ENCODE measurements around the gene SAMM50.

SAMM50 gene

GRCh38 chr22:44024288-44024921 is 69.2 kb downstream of the SAMM50 start, which contains the start of gene PARVB:
Gene PARVB (plus strand): TSS chr22:44024302. CDS start chr22:44024340, 38 bp downstream.
- Histone ChIP-seq H3K9me2 (replicated peaks; ENCODE audit: control insufficient read depth, low read length) (no peaks in the 10 kb centered on the region), H3K27me3 (ENCODE audit: control insufficient read depth, low read length) (peaks cover 36% of the 10 kb centered on the region), H3K27ac (ENCODE audit: low read depth, low read length) (peak within 1 kb of the TSS; percentile 35; the same call in 1 of the 2 replicates), H3K36me3 (ENCODE audit: control insufficient read depth, low read length) (no peaks in the 10 kb centered on the region), H3K4me2 (ENCODE audit: low read length) (peak within 1 kb of the TSS; percentile 85), H4K20me1 (ENCODE audit: control insufficient read depth, insufficient read depth, low read depth, low read length) (no peaks in the 10 kb centered on the region), H3K4me3 (ENCODE audit: low read length) (peak within 1 kb of the TSS; percentile 54), H3F3A (ENCODE audit: control insufficient read depth, insufficient read depth) (no peaks in the 10 kb centered on the region; the same call in 1 of the 2 replicates), H3K4me1 (ENCODE audit: control insufficient read depth, low read length) (peaks cover 47% of the 10 kb centered on the region), H3K9me3 (ENCODE audit: control insufficient read depth, insufficient read depth, low read length) (no peaks in the 10 kb centered on the region), H3K79me2 (ENCODE audit: control insufficient read depth, low read length) (no peaks in the 10 kb centered on the region)
- TF ChIP-seq EZH2phosphoT487 (IDR thresholded peaks at IDR 0.05; ENCODE audit: borderline replicate concordance, low read length), result no peak
- TF ChIP-seq, protein P1, sequence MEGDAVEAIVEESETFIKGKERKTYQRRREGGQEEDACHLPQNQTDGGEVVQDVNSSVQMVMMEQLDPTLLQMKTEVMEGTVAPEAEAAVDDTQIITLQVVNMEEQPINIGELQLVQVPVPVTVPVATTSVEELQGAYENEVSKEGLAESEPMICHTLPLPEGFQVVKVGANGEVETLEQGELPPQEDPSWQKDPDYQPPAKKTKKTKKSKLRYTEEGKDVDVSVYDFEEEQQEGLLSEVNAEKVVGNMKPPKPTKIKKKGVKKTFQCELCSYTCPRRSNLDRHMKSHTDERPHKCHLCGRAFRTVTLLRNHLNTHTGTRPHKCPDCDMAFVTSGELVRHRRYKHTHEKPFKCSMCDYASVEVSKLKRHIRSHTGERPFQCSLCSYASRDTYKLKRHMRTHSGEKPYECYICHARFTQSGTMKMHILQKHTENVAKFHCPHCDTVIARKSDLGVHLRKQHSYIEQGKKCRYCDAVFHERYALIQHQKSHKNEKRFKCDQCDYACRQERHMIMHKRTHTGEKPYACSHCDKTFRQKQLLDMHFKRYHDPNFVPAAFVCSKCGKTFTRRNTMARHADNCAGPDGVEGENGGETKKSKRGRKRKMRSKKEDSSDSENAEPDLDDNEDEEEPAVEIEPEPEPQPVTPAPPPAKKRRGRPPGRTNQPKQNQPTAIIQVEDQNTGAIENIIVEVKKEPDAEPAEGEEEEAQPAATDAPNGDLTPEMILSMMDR (IDR thresholded peaks at IDR 0.05; ENCODE audit: low read depth, low read length, poor library complexity, severe bottlenecking), result no peak

- TF ChIP-seq, protein P1 (IDR thresholded peaks at IDR 0.05; ENCODE audit: low read depth, low read length, poor library complexity, severe bottlenecking), result no peak
- no peak for TF ChIP-seq EZH2phosphoT487 (IDR thresholded peaks at IDR 0.05; ENCODE audit: borderline replicate concordance, low read length)
- H3K27me3 ChIP-seq (ENCODE audit: control insufficient read depth, low read length), result peaks cover 36% of the 10 kb centered on the region
- H3K9me2 ChIP-seq (replicated peaks; ENCODE audit: control insufficient read depth, low read length), result no peaks in the 10 kb centered on the region
- no peaks in the 10 kb centered on the region; the same call in 1 of the 2 replicates for H3F3A ChIP-seq (ENCODE audit: control insufficient read depth, insufficient read depth)
- no peaks in the 10 kb centered on the region for H3K9me3 ChIP-seq (ENCODE audit: control insufficient read depth, insufficient read depth, low read length)
- H3K4me3 ChIP-seq (ENCODE audit: low read length), result peak overlapping the region; percentile 70
- H3K36me3 ChIP-seq (ENCODE audit: control insufficient read depth, low read length), result no peaks in the 10 kb centered on the region
- no peaks in the 10 kb centered on the region for H3K79me2 ChIP-seq (ENCODE audit: control insufficient read depth, low read length)
- H3K4me2 ChIP-seq (ENCODE audit: low read length), result peak overlapping the region; percentile 85
- H4K20me1 ChIP-seq (ENCODE audit: control insufficient read depth, insufficient read depth, low read depth, low read length), result no peaks in the 10 kb centered on the region
- H3K4me1 ChIP-seq (ENCODE audit: control insufficient read depth, low read length), result peaks cover 51% of the 10 kb centered on the region
- peak overlapping the region; percentile 35 for H3K27ac ChIP-seq (ENCODE audit: low read depth, low read length)
These were observed 70.2 kb downstream of the SAMM50 start for GRCh38 chr22:44025171-44026065.

DNA sequence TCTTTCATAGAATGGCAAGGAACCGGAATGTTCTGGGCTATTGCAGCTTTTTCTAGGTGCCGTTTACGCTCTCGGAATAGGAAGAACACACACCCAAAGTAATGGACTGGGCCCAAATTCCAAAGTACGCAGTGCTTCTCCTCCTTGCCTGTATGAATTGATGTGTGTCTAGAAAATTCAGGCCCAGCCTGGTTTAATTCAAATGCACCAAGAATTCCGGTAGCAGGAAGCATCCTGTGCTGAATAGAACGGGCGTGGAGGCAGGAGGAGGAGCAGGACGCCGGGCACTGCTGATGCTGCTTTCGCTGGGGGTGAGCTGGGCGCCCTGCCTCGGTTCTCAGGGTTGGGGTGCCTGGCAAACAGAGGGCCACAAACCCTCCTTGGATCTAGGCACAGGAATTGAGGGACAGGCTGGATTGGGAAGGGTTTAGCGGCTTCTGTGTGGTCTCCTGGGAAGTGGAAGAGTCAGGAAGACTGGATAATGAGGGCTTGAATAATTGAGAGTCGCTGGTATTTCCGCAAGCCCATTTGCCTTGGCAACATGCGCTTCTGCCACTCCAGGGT is 70.9 kb downstream of the SAMM50 start:
- Histone ChIP-seq H3K27ac (ENCODE audit: low read depth, low read length) (no peak overlapping the region), H3K9me2 (replicated peaks; ENCODE audit: control insufficient read depth, low read length) (no peaks in the 10 kb centered on the region), H3K4me1 (ENCODE audit: control insufficient read depth, low read length) (peaks cover 55% of the 10 kb centered on the region), H3F3A (ENCODE audit: control insufficient read depth, insufficient read depth) (no peaks in the 10 kb centered on the region; the same call in 1 of the 2 replicates), H3K4me3 (ENCODE audit: low read length) (peak overlapping the region; percentile 70), H4K20me1 (ENCODE audit: control insufficient read depth, insufficient read depth, low read depth, low read length) (no peaks in the 10 kb centered on the region), H3K9me3 (ENCODE audit: control insufficient read depth, insufficient read depth, low read length) (no peaks in the 10 kb centered on the region), H3K36me3 (ENCODE audit: control insufficient read depth, low read length) (no peaks in the 10 kb centered on the region), H3K27me3 (ENCODE audit: control insufficient read depth, low read length) (peaks cover 36% of the 10 kb centered on the region), H3K79me2 (ENCODE audit: control insufficient read depth, low read length) (no peaks in the 10 kb centered on the region), H3K4me2 (ENCODE audit: low read length) (peak overlapping the region; percentile 85)
- TF ChIP-seq, protein P1 (IDR thresholded peaks at IDR 0.05; ENCODE audit: low read depth, low read length, poor library complexity, severe bottlenecking), result no peak
- TF ChIP-seq EZH2phosphoT487 (IDR thresholded peaks at IDR 0.05; ENCODE audit: borderline replicate concordance, low read length), result no peak
